ENCODE results near the gene WDFY4.

The WDFY4 gene

DNA sequence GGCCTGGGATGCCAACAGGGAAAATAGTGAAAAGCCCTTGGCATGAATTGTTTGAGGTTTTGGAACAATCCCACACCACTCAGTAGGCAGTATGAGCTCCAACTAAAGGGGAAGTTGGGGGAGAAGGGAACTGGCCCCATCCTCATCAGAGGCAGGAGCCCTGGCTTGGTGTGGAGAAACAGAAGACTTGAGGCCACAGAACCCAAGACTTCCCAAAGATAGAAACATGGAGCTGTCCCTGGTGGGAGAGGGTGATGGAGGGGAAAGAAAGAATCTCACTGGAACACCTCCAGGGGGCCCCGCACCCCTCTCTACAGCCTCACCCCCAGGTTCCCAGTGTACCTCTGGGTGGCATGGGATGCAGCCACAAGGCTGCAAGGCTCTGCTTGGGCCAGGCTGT is 345.0 kb downstream of the WDFY4 start:
- Histone ChIP-seq H3K27ac (ENCODE audit: low read depth in 2 of 2, low read length in 2 of 2) (no peak overlapping the region), H3K27me3 (ENCODE audit: control insufficient read depth in 2 of 2, insufficient read depth in 2 of 2, low read length in 2 of 2) (no peaks in the 10 kb centered on the region), H3K9ac (ENCODE audit: low read depth in 1 of 2, low read length in 2 of 2) (no peak overlapping the region), H3K9me3 (ENCODE audit: control insufficient read depth in 2 of 2, low read length in 2 of 2) (no peaks in the 10 kb centered on the region), H3K4me1 (ENCODE audit: control insufficient read depth in 2 of 2, insufficient read depth in 2 of 2, low read length in 2 of 2) (no peaks in the 10 kb centered on the region), H3K36me3 (ENCODE audit: control insufficient read depth in 2 of 2, insufficient read depth in 2 of 2, low read length in 2 of 2) (no peaks in the 10 kb centered on the region), H3K4me3 (ENCODE audit: low read length in 2 of 2) (no peak overlapping the region)
